GM13977 (cell line): ENCODE data around the gene ZSCAN25.
"Not testable (repeated sequence)": the region's sequence is repeated elsewhere in the genome, so short reads cannot be mapped to it uniquely, and the experiment has no call there.

ENCODE experiments used
- DNase-seq: peaks from one replicate; pipeline ENCODE4 v3.0.0; 2012; ENCODE audit warnings: low spot score
- CTCF ChIP-seq: IDR thresholded peaks from 2 replicates; pipeline ENCODE4 v1.5.1; 2012; ENCODE audit warnings: mild to moderate bottlenecking, control low read depth; ENCODE audit not compliant: insufficient read depth; ENCODE audit errors: extremely low read depth, missing control alignments
- in situ Hi-C: fragments of 300-500 bp; cut with MboI; formaldehyde crosslinking; loops from one replicate; pipeline ENCODE4 v1.12.0; 2022; ENCODE audit warnings: low sequenced_read_pairs, low pct_unique_long_range_greater_than_20kb, mixed read lengths, inconsistent platforms; ENCODE audit not compliant: unreplicated experiment

The ZSCAN25 gene

GRCh38 chr7:99642027-99642426 is 25.3 kb downstream of the ZSCAN25 start:
- in situ Hi-C loops, result no loop called here
- no peak for TF ChIP-seq CTCF

DNA sequence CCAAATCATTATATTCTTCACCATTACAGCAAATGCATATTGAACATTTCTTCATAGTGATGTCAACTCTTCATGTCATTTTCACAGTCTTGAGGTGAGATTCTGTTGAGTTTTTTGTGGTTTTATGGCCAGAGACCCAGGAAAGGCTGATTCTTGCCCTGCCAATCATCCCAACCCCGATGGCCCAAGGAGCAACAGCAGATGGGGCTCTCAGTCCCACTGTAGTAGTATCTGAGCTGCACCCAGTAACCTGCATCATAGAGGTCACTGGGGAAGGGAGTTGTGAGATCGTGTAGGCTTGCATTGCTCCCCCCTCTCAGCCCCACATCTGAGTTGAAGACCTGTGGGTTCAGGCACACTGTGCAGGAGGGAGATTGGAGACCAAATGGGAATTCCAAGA is 26.7 kb downstream of the ZSCAN25 start:
- in situ Hi-C loops, result no loop called here
- TF ChIP-seq CTCF, result no peak
- DNase-seq, result no peak

More at GRCh38 chr7:99642027-99642426, 25.3 kb downstream of the ZSCAN25 start:
- no peak for DNase-seq

DNA sequence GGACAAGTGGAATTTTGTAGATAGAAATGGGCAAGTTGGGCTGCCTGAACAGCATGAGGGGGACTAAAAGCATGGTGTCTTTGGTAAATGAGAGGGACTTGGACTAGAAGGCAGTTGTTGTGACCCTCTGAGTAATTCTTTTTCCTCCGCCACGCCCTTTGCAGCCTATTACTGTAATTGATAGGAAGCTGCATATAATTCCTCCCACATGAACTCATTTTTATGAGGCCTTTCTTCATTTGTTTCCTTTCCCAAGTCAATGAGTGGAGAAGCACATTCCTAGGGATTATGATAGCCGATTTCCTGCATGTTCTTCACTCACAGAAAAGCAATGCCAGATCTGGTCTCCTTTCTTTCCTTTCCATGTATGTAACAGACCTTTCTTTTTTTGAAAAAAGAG is 27.7 kb downstream of the ZSCAN25 start:
- DNase-seq, result no peak
- in situ Hi-C loops, result no loop called here

GRCh38 chr7:99645590-99645989 is 28.8 kb downstream of the ZSCAN25 start:
- in situ Hi-C loops, result no loop called here
- DNase-seq, result no peak
- no peak for TF ChIP-seq CTCF

More for the DNA sequence above, 27.7 kb downstream of the ZSCAN25 start:
- TF ChIP-seq CTCF, result no peak

GRCh38 chr7:99648843-99649242 is 32.1 kb downstream of the ZSCAN25 start:
- in situ Hi-C loops, result no loop called here
- no peak for TF ChIP-seq CTCF

GRCh38 chr7:99651290-99651689 is 34.5 kb downstream of the ZSCAN25 start:
- no peak for DNase-seq
- TF ChIP-seq CTCF, result no peak
- in situ Hi-C loops, result no loop called here

More at GRCh38 chr7:99648843-99649242, 32.1 kb downstream of the ZSCAN25 start:
- DNase-seq, result no peak

DNA sequence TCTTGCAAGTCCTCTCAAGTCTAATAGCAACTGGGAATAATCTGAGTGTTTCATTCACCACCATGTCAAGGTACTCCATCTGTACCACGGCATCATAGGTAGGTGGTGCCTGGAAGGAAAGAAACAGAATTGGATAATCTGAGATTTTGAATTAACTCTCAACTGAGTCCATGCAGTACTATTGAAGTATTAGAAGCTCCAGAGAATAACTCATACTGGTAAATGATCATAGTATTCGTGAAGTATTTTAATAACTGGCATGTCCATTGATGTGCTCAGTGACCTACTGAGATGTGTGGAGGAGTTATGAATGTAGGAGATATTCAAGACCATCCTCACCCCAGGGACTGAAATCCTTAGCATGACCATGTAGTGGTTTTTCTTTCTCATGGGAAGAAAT is 35.9 kb downstream of the ZSCAN25 start:
- TF ChIP-seq CTCF, result no peak
- no peak for DNase-seq
- in situ Hi-C loops, result no loop called here

DNA sequence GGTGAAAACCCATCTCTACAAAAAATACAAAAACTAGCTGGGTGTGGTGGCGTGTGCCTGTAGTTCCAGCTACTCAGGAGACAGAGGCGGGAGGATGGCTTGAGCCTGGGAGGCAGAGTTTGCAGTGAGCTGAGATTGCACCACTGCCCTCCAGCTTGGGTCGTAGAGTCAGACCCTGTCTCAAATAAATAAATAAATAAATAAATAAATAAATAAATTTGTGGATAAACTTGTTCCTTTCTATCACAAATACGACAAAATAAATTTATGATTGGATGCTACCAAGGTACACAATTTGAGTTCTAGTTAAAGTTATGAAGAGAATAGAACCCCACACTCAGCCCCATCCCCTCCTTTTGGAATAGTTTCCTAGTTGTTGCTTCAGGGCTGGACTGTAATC is 36.5 kb downstream of the ZSCAN25 start:
- DNase-seq, in situ Hi-C loops: not testable (repeated sequence)
